K562 (cell line): ENCODE data around the gene CACNA1A. TPM values are rescaled to one million over a fixed set of nuclear protein-coding genes. Genes with fewer than 3 reads are reported as not detected.
"Not testable (repeated sequence)": the region's sequence is repeated elsewhere in the genome, so short reads cannot be mapped to it uniquely, and the experiment has no call there.

Experiments
- ATAC-seq: fragments of 200-7000 bp; cut with Tn5 transposase; 3 replicates; pipeline ENCODE4 v1.9.1; 2020; ENCODE audit warnings: moderate library complexity
- BruUV-seq: library from RNA; stranded (reverse); fragments of 400-500 nt; replicated peaks from 2 replicates; lab custom pipeline; 2021; lab: Mats Ljungman, UMichigan
- CTCF ChIA-PET: fragments of 300-600 bp; formaldehyde crosslinking; extraction: SDS; loops from one replicate; lab custom pipeline; 2021; ENCODE audit warnings: low intra/inter-chr PET ratio; lab: Yijun Ruan, JAX
- POLR2A ChIA-PET: fragments of 300-600, 350-650 bp; sonication (Branson Sonifier 250); formaldehyde crosslinking; extraction: SDS; loops from one replicate; lab custom pipeline; 2021; ENCODE audit warnings: antibody characterized with exemption, inconsistent platforms; lab: Yijun Ruan, JAX
- DNase-seq, 4 experiments: peaks; one replicate each; pipeline versions ENCODE4 v3.0.0 to v3.0.0-alpha.2; 2011 to 2018; ENCODE audit warnings: low spot score in 3 of 4, mixed read lengths in 3 of 4; ENCODE audit errors: extremely low read depth in 1 of 4
- FAIRE-seq: peaks from 2 replicates; lab custom pipeline; 2011; peaks lifted over from hg19 to GRCh38; lab: Jason Lieb, UNC
- H2AFZ ChIP-seq: 2 replicates; pipeline ENCODE4 v1.6.0; 2011; ENCODE audit warnings: low read depth, low read length, control low read depth, inconsistent platforms
- H3K27ac ChIP-seq: fragments of 200-600 bp; 3 replicates; pipeline ENCODE4 v1.8.0; 2011; ENCODE audit warnings: low read depth, mild to moderate bottlenecking, control low read depth, inconsistent platforms, low read length, moderate library complexity, mixed read lengths; ENCODE audit errors: extremely low read depth
- H3K27me3 ChIP-seq, 2 experiments: fragments of 300-600 bp in 1 of 2; 2 replicates in 1 of 2; 3 replicates in 1 of 2; pipeline versions ENCODE4 v1.6.0 to v1.8.0; 2011; ENCODE audit warnings: inconsistent platforms in 2 of 2, low read length in 2 of 2, mild to moderate bottlenecking in 1 of 2, mixed read lengths in 1 of 2, moderate library complexity in 1 of 2; ENCODE audit not compliant: control insufficient read depth in 2 of 2, insufficient read depth in 2 of 2
- H3K36me3 ChIP-seq: fragments of 300-600 bp; 3 replicates; pipeline ENCODE4 v1.8.0; 2011; ENCODE audit warnings: mild to moderate bottlenecking, low read length, inconsistent platforms; ENCODE audit not compliant: control insufficient read depth, insufficient read depth
- H3K4me1 ChIP-seq, 2 experiments: fragments of 200-600 bp in 1 of 2; replicated peaks in 1 of 2; 2 replicates in 1 of 2; 3 replicates in 1 of 2; pipeline versions ENCODE4 v1.5.1 to v1.8.0; 2011; ENCODE audit warnings: inconsistent platforms in 2 of 2, low read length in 2 of 2, mild to moderate bottlenecking in 1 of 2, mixed read lengths in 1 of 2, moderate library complexity in 1 of 2; ENCODE audit not compliant: control insufficient read depth in 2 of 2, insufficient read depth in 2 of 2
- H3K4me2 ChIP-seq: 2 replicates; pipeline ENCODE4 v1.6.1; 2011; ENCODE audit warnings: low read length, control low read depth, inconsistent platforms, mixed read lengths; ENCODE audit not compliant: insufficient read depth
- H3K4me3 ChIP-seq: fragments of 200-600 bp; sonication (generic), shearing (Covaris generic); 2 replicates; pipeline ENCODE4 v1.5.1; 2016; ENCODE audit warnings: control low read depth, inconsistent platforms
- H3K79me2 ChIP-seq: fragments of 200-600 bp; 3 replicates; pipeline ENCODE4 v1.8.0; 2011; ENCODE audit warnings: low read length, inconsistent platforms; ENCODE audit not compliant: control insufficient read depth, insufficient read depth
- H3K9ac ChIP-seq, 2 experiments: 2 replicates each; pipeline versions ENCODE4 v1.6.0 to v1.6.1; 2011; ENCODE audit warnings: low read depth in 2 of 2, low read length in 2 of 2, control low read depth in 1 of 2, inconsistent platforms in 1 of 2, mild to moderate bottlenecking in 1 of 2, mixed read lengths in 1 of 2; ENCODE audit not compliant: insufficient read depth in 1 of 2
- H3K9me1 ChIP-seq: one replicate; pipeline ENCODE4 v1.6.0; 2011; ENCODE audit warnings: inconsistent platforms, mild to moderate bottlenecking, low read length, moderate library complexity; ENCODE audit not compliant: control insufficient read depth, insufficient read depth
- H3K9me3 ChIP-seq: replicated peaks from 2 replicates; pipeline ENCODE4 v1.5.1; 2011; ENCODE audit warnings: low read depth, low read length, inconsistent platforms; ENCODE audit not compliant: control insufficient read depth, insufficient read depth
- H4K20me1 ChIP-seq: replicated peaks from 2 replicates; pipeline ENCODE4 v1.6.1; 2011; ENCODE audit warnings: low read length, inconsistent platforms, mixed read lengths; ENCODE audit not compliant: control insufficient read depth, insufficient read depth
- ADNP ChIP-seq: fragments of 200-800 bp; sonication (Bioruptor generic); IDR thresholded peaks from 2 replicates; pipeline ENCODE4 v1.6.1; 2016; ENCODE audit warnings: missing genetic modification characterization, missing compliant biosample characterization
- BDP1 ChIP-seq: IDR thresholded peaks from 3 replicates; pipeline ENCODE4 v1.6.1; 2011; ENCODE audit not compliant: insufficient read length, insufficient read depth
- DDX20 ChIP-seq: fragments of 450-650 bp; IDR thresholded peaks from 2 replicates; pipeline ENCODE4 v1.6.1; 2016; ENCODE audit warnings: missing genetic modification characterization, low read depth, mild to moderate bottlenecking, missing compliant biosample characterization, moderate library complexity
- FOXJ3 ChIP-seq: sonication (generic); formaldehyde crosslinking; IDR thresholded peaks from 2 replicates; pipeline ENCODE4 v1.4.0; 2020; ENCODE audit warnings: mild to moderate bottlenecking, missing genetic modification reagents
- HDAC1 ChIP-seq, 2 experiments: fragments of 450-650 bp; IDR thresholded peaks; 2 replicates each; pipeline ENCODE4 v1.6.1; 2016 to 2017; ENCODE audit warnings: inconsistent platforms in 1 of 2, mild to moderate bottlenecking in 1 of 2, moderate library complexity in 1 of 2
- POLR2AphosphoS2 ChIP-seq: IDR thresholded peaks from 2 replicates; pipeline ENCODE4 v1.6.1; 2012; ENCODE audit warnings: low read length, improper control_type of control experiment
- SMAD2 ChIP-seq: fragments of 150-350 bp; IDR thresholded peaks from 2 replicates; pipeline ENCODE4 v1.6.1; 2014; ENCODE audit warnings: low read depth, mild to moderate bottlenecking, low read length
- ZNF589 ChIP-seq: fragments of 200-800 bp; sonication (Bioruptor generic); IDR thresholded peaks from 2 replicates; pipeline ENCODE4 v1.6.1; 2016; ENCODE audit warnings: low read depth, missing genetic modification characterization, missing compliant biosample characterization
- WGBS: fragments of 100-300 bp; shearing (Covaris generic); methylation state at CpG from one replicate; pipeline ENCODE4 v1.1.6; 2016; ENCODE audit warnings: low coverage, mixed read lengths; ENCODE audit not compliant: insufficient coverage; ENCODE audit errors: missing lambda C conversion rate; 5-methylcytosine and 5-hydroxymethylcytosine counted together
- in situ Hi-C: fragments of 300-500 bp; cut with MboI; formaldehyde crosslinking; loops from 4 replicates; pipeline ENCODE4 v1.15.0; 2018; ENCODE audit warnings: inconsistent platforms, mixed read lengths
- intact Hi-C: fragments of 100-400 bp; cut with micrococcal nuclease; formaldehyde crosslinking; loops from 2 replicates; pipeline ENCODE4 v1.14.2; 2022
- polyA plus RNA-seq, 8 experiments: library from polyadenylated mRNA; depleted of rRNA in 4 of 8; stranded (reverse) in 5 of 8; unstranded in 3 of 8; fragments of >200 nt; fragmentation: Nextera tagmentation in 2 of 8; fragmentation: Illumina TruSeq in 1 of 8; extraction: Ambion mirVana in 2 of 8; extraction: Trizol in 1 of 8; gene quantifications; 2 replicates each; pipeline versions ENCODE4 v1.2.1 to v1.2.3, GENCODE V29; 2011 to 2014; ENCODE audit warnings: inconsistent platforms in 1 of 8, missing spikeins in 1 of 8
- total RNA-seq, 7 experiments: library from RNA; depleted of rRNA in 6 of 7; stranded (reverse); fragments of >200 nt in 6 of 7; fragmentation: Illumina TruSeq in 2 of 7; extraction: Trizol in 2 of 7; gene quantifications; 2 replicates each; pipeline versions ENCODE4 v1.2.1 to v1.2.3, GENCODE V29; 2011 to 2021; ENCODE audit warnings: low replicate concordance in 1 of 7
- TF ChIP-seq, protein P1 (sequence below): sonication (generic); formaldehyde crosslinking; IDR thresholded peaks from 2 replicates; pipeline ENCODE4 v1.8.1; 2023; ENCODE audit warnings: mild to moderate bottlenecking, missing genetic modification reagents

CACNA1A gene
- total and polyA plus RNA-seq, 9 of the 15 experiments (the other 6 are each of a cell fraction or from before 2014, with no cell fraction given), result 0.03 to 0.20 (median 0.09) TPM; not detected in 1

DNA sequence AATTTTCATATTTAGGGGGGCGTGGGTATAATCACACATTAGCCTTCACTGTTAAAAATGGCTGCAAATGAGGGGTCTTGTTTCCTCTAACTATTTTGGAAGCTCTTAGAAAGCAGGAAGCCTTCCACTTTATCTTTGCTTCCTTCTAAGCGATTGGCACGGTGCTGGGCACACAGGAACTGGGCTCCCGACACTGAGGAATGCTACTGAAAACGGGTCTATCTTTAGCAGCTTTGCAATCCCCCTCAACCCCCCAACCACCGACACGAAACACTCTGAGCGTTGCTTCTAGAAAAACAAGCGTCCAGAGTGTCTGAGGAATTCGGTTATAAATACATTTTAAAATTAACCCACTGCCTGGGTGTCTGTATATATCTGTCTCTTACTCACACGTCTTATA lies 143.6 kb downstream of the CACNA1A start:
- no peaks in the 10 kb centered on the region for H4K20me1 ChIP-seq
- no peaks in the 10 kb centered on the region for H3K36me3 ChIP-seq
- WGBS, result 0% methylated on average over 11 of the region's 11 CpGs
- H3K4me1 ChIP-seq, result no peaks in the 10 kb centered on the region
- no peaks in the 10 kb centered on the region for H3K9me1 ChIP-seq
- ChIA-PET POLR2A (interaction anchor here (0.6 kb wide), 1 partner anchor 175 kb away, joined by 3 read pairs; no protein-coding TSS in a partner anchor), CTCF (no interaction called here)
- ATAC-seq (no peak), FAIRE-seq (no peak), DNase-seq (no peak)
- no peak overlapping the region for H2AFZ ChIP-seq
- no peak overlapping the region for H3K4me2 ChIP-seq
- TF ChIP-seq ADNP (tag) (no peak), SMAD2 (no peak), DDX20 (tag) (no peak), FOXJ3 (CRISPR knock-in tag) (no peak), BDP1 (no peak), POLR2AphosphoS2 (no peak), ZNF589 (CRISPR knock-in tag) (no peak), HDAC1 (IDR thresholded peaks at IDR 0.05) (no peak)
- TF ChIP-seq, protein P1, sequence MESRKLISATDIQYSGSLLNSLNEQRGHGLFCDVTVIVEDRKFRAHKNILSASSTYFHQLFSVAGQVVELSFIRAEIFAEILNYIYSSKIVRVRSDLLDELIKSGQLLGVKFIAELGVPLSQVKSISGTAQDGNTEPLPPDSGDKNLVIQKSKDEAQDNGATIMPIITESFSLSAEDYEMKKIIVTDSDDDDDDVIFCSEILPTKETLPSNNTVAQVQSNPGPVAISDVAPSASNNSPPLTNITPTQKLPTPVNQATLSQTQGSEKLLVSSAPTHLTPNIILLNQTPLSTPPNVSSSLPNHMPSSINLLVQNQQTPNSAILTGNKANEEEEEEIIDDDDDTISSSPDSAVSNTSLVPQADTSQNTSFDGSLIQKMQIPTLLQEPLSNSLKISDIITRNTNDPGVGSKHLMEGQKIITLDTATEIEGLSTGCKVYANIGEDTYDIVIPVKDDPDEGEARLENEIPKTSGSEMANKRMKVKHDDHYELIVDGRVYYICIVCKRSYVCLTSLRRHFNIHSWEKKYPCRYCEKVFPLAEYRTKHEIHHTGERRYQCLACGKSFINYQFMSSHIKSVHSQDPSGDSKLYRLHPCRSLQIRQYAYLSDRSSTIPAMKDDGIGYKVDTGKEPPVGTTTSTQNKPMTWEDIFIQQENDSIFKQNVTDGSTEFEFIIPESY (CRISPR knock-in tag), result no peak
- no peaks in the 10 kb centered on the region for H3K9me3 ChIP-seq
- BruUV-seq, result no TSS peak
- intact Hi-C loops (no loop called here), in situ Hi-C loops (no loop called here)
- no peak overlapping the region for H3K4me3 ChIP-seq
- no peak overlapping the region for H3K27ac ChIP-seq
- H3K9ac ChIP-seq, result no peak overlapping the region
- H3K79me2 ChIP-seq, result no peaks in the 10 kb centered on the region
- peaks cover 12 to 33% of the 10 kb centered on the region in 2 experiments; a peak in 4 of 5 replicates for H3K27me3 ChIP-seq

DNA sequence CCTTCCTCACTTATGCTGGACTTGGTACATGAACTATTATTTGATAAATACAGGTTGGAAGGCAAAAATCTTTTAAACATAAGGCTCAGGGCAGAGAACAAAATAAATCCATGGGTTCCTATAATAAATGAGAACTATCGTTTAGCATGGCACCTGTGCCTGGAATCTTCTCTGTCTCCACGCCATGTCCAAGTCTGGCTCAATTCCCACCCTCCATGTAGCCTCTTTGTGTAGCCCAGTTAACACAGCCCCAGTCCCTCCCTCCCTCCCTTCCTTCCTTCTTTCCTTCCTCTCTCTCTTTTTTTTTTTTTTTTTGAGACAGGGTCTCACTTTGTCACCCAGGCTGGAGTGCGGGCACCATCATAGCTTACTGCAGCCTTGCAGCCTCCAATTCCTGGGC lies 144.6 kb downstream of the CACNA1A start:
- DNase-seq, H3K4me2 ChIP-seq, H3K9me3 ChIP-seq, H3K4me1 ChIP-seq, CTCF ChIA-PET, H3K4me3 ChIP-seq, H2AFZ ChIP-seq, H3K79me2 ChIP-seq, H3K36me3 ChIP-seq, FAIRE-seq, intact Hi-C loops, BruUV-seq, ATAC-seq, H3K9me1 ChIP-seq, in situ Hi-C loops, H3K9ac ChIP-seq, H4K20me1 ChIP-seq, H3K27ac ChIP-seq: not testable (repeated sequence)
- POLR2A ChIA-PET, result interaction anchor here (0.6 to 1.3 kb wide), 2 partner anchors 28 to 80 kb away, joined by 3 to 4 read pairs; no protein-coding TSS in a partner anchor
- peaks cover 12 to 31% of the 10 kb centered on the region in 2 experiments; a peak in 4 of 5 replicates for H3K27me3 ChIP-seq
- whole genome bisulfite sequencing, result 0% methylated on average over 2 of the region's 3 CpGs
